ENCODE measurements around the gene KIF15.

Gene KIF15

DNA sequence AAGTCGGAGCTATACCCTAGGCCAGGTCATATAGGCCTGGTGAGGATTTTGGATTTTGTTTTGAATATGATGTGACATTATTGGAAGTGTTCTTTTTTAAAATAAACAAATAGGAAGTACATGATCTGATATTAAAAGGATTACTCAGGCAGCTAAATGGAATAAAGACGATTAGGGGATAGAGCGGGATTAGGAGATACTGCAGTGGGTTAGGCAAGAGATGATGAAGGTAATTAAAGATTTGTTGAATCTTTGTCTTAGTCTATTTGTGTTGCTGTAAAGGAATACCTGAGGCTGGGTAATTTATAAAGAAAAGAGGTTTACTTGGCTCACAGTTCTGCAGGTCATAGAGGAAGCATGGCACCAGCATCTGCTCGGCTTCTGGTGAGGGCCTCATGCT is 21.3 kb downstream of the KIF15 start:
- H2AFZ ChIP-seq (ENCODE audit: low read length): no peak overlapping the region
- no peak overlapping the region for H3K4me3 ChIP-seq (ENCODE audit: low read length)
- H3K4me1 ChIP-seq (ENCODE audit: low read length): no peaks in the 10 kb centered on the region
- H3K9me3 ChIP-seq (replicated peaks; ENCODE audit: insufficient read depth, low read length): no peaks in the 10 kb centered on the region
- H3K27ac ChIP-seq (ENCODE audit: low read length): no peak overlapping the region
- no peaks in the 10 kb centered on the region for H3K27me3 ChIP-seq (replicated peaks; ENCODE audit: insufficient read depth, low read length)
- no peaks in the 10 kb centered on the region for H4K20me1 ChIP-seq (ENCODE audit: insufficient read depth, low read length)
- no peak overlapping the region for H3K9ac ChIP-seq (ENCODE audit: low read length)
- peaks cover under 1% of the 10 kb centered on the region; the same call in 1 of the 2 replicates for H3K36me3 ChIP-seq (replicated peaks; ENCODE audit: insufficient read depth, low read length)
- no peaks in the 10 kb centered on the region for H3F3A ChIP-seq (ENCODE audit: insufficient read depth, low read length)
- H3K9me2 ChIP-seq (replicated peaks; ENCODE audit: insufficient read depth, low read length): no peaks in the 10 kb centered on the region
- DNase-seq: no peak
- no peak for TF ChIP-seq EZH2phosphoT487 (IDR thresholded peaks at IDR 0.05; ENCODE audit: low read length)
- H3K4me2 ChIP-seq (ENCODE audit: low read depth, low read length): no peak overlapping the region
- no peaks in the 10 kb centered on the region for H3K79me2 ChIP-seq (ENCODE audit: low read length)

DNA sequence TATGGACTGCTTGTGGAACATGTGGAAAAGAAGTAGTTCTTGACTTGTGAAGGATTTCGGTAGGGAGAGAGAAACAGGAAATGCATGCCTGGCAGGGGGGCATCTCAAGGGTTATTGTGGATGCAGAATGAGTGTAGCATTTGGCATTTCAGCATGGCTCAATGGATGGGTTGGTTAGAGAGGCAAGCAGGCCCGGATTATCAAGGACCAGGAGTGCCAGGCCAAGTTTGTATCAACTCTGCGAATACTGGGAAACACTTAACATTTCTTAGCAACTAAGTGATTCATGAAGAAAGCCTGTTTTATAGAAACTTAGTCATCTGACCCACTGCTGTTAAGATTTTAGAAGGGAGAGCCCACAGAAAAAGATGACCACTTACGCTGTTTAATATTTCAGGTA is 33.6 kb downstream of the KIF15 start:
- Histone ChIP-seq H3K4me2 (ENCODE audit: low read depth, low read length) (no peak overlapping the region), H3K4me3 (ENCODE audit: low read length) (no peak overlapping the region), H3K79me2 (ENCODE audit: low read length) (no peaks in the 10 kb centered on the region), H3K36me3 (replicated peaks; ENCODE audit: insufficient read depth, low read length) (0 out of 2 replicates have a peak, but pooled peaks cover 3% of the 10 kb centered on the region), H3F3A (ENCODE audit: insufficient read depth, low read length) (no peaks in the 10 kb centered on the region), H3K9me2 (replicated peaks; ENCODE audit: insufficient read depth, low read length) (no peaks in the 10 kb centered on the region), H3K27me3 (replicated peaks; ENCODE audit: insufficient read depth, low read length) (no peaks in the 10 kb centered on the region), H4K20me1 (ENCODE audit: insufficient read depth, low read length) (no peaks in the 10 kb centered on the region), H3K9me3 (replicated peaks; ENCODE audit: insufficient read depth, low read length) (no peaks in the 10 kb centered on the region), H3K9ac (ENCODE audit: low read length) (no peak overlapping the region), H3K27ac (ENCODE audit: low read length) (no peak overlapping the region), H2AFZ (ENCODE audit: low read length) (no peak overlapping the region), H3K4me1 (ENCODE audit: low read length) (no peaks in the 10 kb centered on the region)
- TF ChIP-seq EZH2 (optimal IDR thresholded peaks at IDR 0.05; ENCODE audit: low read depth, low read length) (no peak), EZH2phosphoT487 (IDR thresholded peaks at IDR 0.05; ENCODE audit: low read length) (no peak)
- TF ChIP-seq, protein P1, sequence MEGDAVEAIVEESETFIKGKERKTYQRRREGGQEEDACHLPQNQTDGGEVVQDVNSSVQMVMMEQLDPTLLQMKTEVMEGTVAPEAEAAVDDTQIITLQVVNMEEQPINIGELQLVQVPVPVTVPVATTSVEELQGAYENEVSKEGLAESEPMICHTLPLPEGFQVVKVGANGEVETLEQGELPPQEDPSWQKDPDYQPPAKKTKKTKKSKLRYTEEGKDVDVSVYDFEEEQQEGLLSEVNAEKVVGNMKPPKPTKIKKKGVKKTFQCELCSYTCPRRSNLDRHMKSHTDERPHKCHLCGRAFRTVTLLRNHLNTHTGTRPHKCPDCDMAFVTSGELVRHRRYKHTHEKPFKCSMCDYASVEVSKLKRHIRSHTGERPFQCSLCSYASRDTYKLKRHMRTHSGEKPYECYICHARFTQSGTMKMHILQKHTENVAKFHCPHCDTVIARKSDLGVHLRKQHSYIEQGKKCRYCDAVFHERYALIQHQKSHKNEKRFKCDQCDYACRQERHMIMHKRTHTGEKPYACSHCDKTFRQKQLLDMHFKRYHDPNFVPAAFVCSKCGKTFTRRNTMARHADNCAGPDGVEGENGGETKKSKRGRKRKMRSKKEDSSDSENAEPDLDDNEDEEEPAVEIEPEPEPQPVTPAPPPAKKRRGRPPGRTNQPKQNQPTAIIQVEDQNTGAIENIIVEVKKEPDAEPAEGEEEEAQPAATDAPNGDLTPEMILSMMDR (IDR thresholded peaks at IDR 0.05; ENCODE audit: low read length): no peak
- DNase-seq: no peak

DNA sequence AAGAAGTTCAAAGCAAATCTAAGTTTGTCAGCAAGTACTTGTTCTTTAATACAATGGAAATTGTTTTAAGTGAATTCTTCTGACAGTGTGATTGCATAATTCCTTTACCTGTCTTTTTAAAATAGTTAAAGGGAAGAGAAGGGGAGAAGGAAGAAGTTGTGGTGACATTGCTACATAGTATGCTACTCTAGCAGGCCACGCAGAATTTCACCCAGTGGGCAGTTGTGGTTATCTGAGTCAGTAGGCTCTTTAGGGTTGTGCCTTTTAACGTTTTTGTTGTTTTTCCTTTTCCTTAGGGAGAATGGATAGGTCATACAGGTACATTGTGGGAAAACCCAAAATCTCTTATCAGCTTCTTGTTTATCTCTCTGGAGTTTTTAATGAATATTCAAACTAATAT is 40.4 kb downstream of the KIF15 start:
- Histone ChIP-seq H3K27me3 (replicated peaks; ENCODE audit: insufficient read depth, low read length) (no peaks in the 10 kb centered on the region), H3K79me2 (ENCODE audit: low read length) (no peaks in the 10 kb centered on the region), H3K27ac (ENCODE audit: low read length) (no peak overlapping the region), H3F3A (ENCODE audit: insufficient read depth, low read length) (no peaks in the 10 kb centered on the region), H3K9me3 (replicated peaks; ENCODE audit: insufficient read depth, low read length) (no peaks in the 10 kb centered on the region), H3K9ac (ENCODE audit: low read length) (no peak overlapping the region), H4K20me1 (ENCODE audit: insufficient read depth, low read length) (no peaks in the 10 kb centered on the region), H3K4me1 (ENCODE audit: low read length) (no peaks in the 10 kb centered on the region), H3K4me3 (ENCODE audit: low read length) (no peak overlapping the region), H3K36me3 (replicated peaks; ENCODE audit: insufficient read depth, low read length) (0 out of 2 replicates have a peak, but pooled peaks cover 9% of the 10 kb centered on the region), H3K9me2 (replicated peaks; ENCODE audit: insufficient read depth, low read length) (no peaks in the 10 kb centered on the region), H2AFZ (ENCODE audit: low read length) (no peak overlapping the region), H3K4me2 (ENCODE audit: low read depth, low read length) (no peak overlapping the region)
- DNase-seq: no peak
- TF ChIP-seq, protein P1 (IDR thresholded peaks at IDR 0.05; ENCODE audit: low read length): no peak
- TF ChIP-seq EZH2 (optimal IDR thresholded peaks at IDR 0.05; ENCODE audit: low read depth, low read length): no peak
- TF ChIP-seq EZH2phosphoT487 (IDR thresholded peaks at IDR 0.05; ENCODE audit: low read length): no peak

DNA sequence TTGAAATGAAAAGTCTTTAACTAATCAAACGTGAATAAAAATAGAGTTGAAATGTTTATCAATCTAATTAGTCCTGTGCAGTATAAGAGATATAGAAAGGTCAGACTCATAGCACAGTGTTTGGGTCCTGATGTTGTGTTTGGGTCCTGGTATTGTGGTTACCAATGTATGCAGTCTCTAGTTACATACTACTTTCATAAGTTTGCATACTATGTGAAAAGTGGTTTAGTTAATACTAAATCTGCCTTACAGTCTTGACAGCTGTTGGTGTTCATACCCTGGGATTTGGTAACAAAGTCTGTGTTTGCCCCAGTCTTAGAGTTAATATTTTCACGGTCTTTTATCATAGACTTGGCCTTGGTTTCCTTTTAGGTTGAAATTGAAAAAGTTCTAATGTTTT is 41.7 kb downstream of the KIF15 start:
- Histone ChIP-seq H3K36me3 (replicated peaks; ENCODE audit: insufficient read depth, low read length) (0 out of 2 replicates have a peak, but pooled peaks cover 9% of the 10 kb centered on the region), H3K27me3 (replicated peaks; ENCODE audit: insufficient read depth, low read length) (no peaks in the 10 kb centered on the region), H3K27ac (ENCODE audit: low read length) (no peak overlapping the region), H2AFZ (ENCODE audit: low read length) (no peak overlapping the region), H3F3A (ENCODE audit: insufficient read depth, low read length) (no peaks in the 10 kb centered on the region), H3K4me2 (ENCODE audit: low read depth, low read length) (no peak overlapping the region), H3K9me2 (replicated peaks; ENCODE audit: insufficient read depth, low read length) (no peaks in the 10 kb centered on the region), H3K4me1 (ENCODE audit: low read length) (no peaks in the 10 kb centered on the region), H4K20me1 (ENCODE audit: insufficient read depth, low read length) (no peaks in the 10 kb centered on the region), H3K9ac (ENCODE audit: low read length) (no peak overlapping the region), H3K4me3 (ENCODE audit: low read length) (no peak overlapping the region), H3K79me2 (ENCODE audit: low read length) (no peaks in the 10 kb centered on the region), H3K9me3 (replicated peaks; ENCODE audit: insufficient read depth, low read length) (no peaks in the 10 kb centered on the region)
- no peak for DNase-seq
- TF ChIP-seq EZH2 (optimal IDR thresholded peaks at IDR 0.05; ENCODE audit: low read depth, low read length): no peak
- no peak for TF ChIP-seq EZH2phosphoT487 (IDR thresholded peaks at IDR 0.05; ENCODE audit: low read length)
- TF ChIP-seq, protein P1 (IDR thresholded peaks at IDR 0.05; ENCODE audit: low read length): no peak
